Skeletal muscle satellite cell (primary cell): Measurements from ENCODE around the gene GALNT9.

ENCODE experiments used
- H3K27me3 ChIP-seq: 2 replicates; pipeline ENCODE4 v1.7.0; 2013; ENCODE audit warnings: low read length; ENCODE audit not compliant: control insufficient read depth, insufficient read depth
- H3K36me3 ChIP-seq: 2 replicates; pipeline ENCODE4 v1.7.0; 2013; ENCODE audit warnings: mild to moderate bottlenecking, control low read depth, low read length; ENCODE audit not compliant: insufficient read depth
- H3K4me1 ChIP-seq: 2 replicates; pipeline ENCODE4 v1.7.0; 2013; ENCODE audit warnings: low read length; ENCODE audit not compliant: control insufficient read depth, insufficient read depth
- H3K4me2 ChIP-seq: 2 replicates; pipeline ENCODE4 v1.7.0; 2013; ENCODE audit warnings: mild to moderate bottlenecking, low read length
- H3K4me3 ChIP-seq: 2 replicates; pipeline ENCODE4 v1.7.0; 2013; ENCODE audit warnings: low read length
- H3K9ac ChIP-seq: 2 replicates; pipeline ENCODE4 v1.7.0; 2013; ENCODE audit warnings: mild to moderate bottlenecking, low read depth, low read length, moderate library complexity
- H3K9me3 ChIP-seq: replicated peaks from 2 replicates; pipeline ENCODE4 v1.7.0; 2013; ENCODE audit warnings: mild to moderate bottlenecking, control low read depth, low read length

The GALNT9 gene

DNA sequence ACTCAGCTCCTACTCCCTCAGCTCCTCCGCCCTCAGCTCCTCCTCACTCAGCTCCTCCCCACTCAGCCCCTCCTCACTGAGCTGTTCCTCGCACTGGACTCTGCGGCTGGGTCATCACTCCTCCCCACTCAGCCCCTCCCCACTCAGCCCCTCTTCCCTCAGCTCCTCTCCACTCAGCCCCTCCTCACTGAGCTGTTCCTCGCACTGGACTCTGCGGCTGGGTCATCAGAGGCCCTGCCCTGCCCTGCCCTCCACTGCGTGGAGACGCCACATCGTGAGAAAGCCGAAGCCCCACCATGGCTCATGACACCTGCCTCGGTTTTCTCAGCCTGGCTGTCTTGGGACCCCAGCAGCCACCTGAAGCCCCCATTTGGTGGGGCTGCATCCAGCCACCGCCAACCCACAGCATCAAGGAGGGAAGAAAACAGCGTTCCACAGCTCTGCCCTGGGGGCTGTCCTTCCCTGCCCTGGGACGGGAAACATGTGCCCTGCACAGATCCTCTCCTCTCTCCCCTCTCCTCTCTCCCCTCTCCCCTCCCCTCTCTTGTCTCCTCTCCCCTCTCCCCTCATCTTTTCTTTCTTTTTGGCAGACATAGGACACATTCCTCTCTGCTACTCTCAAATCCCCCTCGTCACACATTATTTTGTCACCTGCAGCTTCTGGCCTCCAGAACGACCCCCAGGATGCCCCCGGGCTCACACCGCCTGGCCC is 167.4 kb downstream of the GALNT9 start:
- Histone ChIP-seq H3K36me3 (peaks cover 1% of the 10 kb centered on the region), H3K9me3 (no peaks in the 10 kb centered on the region), H3K27me3 (no peaks in the 10 kb centered on the region), H3K4me1 (peaks cover 16% of the 10 kb centered on the region), H3K4me2 (peak overlapping the region; percentile 77), H3K9ac (peak overlapping the region; percentile 34), H3K4me3 (peak overlapping the region; percentile 48)

DNA sequence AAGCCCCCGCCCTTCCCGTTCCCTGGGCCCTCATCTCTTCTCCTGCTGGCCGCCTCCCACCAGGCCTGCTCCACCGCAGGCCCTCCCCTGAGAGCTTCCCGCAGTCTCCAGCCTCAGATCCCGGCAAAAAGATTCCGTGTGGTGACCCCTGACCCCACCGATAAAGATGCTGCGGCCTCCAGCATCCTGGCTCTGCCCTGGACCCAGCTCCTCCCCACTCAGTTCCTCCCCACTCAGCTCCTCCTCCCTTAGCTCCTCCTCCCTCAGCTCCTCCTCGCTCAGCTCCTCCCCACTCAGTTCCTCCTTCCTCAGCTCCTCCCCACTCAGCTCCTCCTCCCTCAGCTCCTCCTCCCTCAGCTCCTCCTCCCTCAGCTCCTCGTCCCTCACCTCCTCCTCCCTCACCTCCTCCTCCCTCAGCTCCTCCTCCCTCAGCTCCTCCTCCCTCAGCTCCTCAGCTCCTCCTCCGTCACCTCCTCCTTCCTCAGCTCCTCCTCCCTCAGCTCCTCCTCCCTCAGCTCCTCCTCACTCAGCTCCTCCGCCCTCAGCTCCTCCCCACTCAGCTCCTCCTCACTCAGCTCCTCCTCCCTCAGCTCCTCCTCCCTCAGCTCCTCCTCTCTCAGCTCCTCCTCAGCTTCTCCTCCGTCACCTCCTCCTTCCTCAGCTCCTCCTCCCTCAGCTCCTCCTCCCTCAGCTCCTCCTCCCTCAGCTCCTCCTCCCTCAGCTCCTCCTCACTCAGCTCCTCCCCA is 168.2 kb downstream of the GALNT9 start:
- no peaks in the 10 kb centered on the region for H3K9me3 ChIP-seq
- H3K4me3 ChIP-seq, result no peak overlapping the region
- H3K27me3 ChIP-seq, result no peaks in the 10 kb centered on the region
- H3K9ac ChIP-seq, result no peak overlapping the region
- no peak overlapping the region for H3K4me2 ChIP-seq
- peaks cover 2% of the 10 kb centered on the region for H3K36me3 ChIP-seq
- H3K4me1 ChIP-seq, result peaks cover 16% of the 10 kb centered on the region

- H3K9me3 ChIP-seq, result no peaks in the 10 kb centered on the region
- H3K4me1 ChIP-seq, result peaks cover 16% of the 10 kb centered on the region
- no peaks in the 10 kb centered on the region for H3K27me3 ChIP-seq
- no peak overlapping the region for H3K9ac ChIP-seq
- peaks cover 2% of the 10 kb centered on the region for H3K36me3 ChIP-seq
- no peak overlapping the region for H3K4me2 ChIP-seq
- H3K4me3 ChIP-seq, result no peak overlapping the region
Measured at GRCh38 chr12:132160601-132161035, 168.8 kb downstream of the GALNT9 start.

DNA sequence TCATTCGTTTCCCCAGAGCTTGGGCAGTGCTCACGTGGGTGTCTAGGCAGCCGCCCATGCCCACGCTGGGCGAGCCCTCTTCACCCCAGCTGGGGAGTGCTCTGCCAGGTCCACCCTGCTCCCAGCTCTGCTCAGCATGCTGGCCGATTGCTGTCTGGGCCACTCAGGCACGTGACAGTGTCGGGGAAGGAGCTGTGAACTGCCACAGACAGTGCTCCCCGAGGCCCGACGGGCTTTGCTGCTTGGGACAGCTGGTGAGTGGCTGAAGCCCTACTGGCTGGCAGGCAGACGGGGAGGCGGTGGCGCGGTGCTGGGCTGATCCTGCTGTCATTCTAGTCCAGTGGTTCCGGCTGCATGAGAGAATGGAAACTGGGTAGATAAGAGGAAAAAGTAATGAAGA is 169.4 kb downstream of the GALNT9 start:
- Histone ChIP-seq H3K9ac (no peak overlapping the region), H3K4me3 (no peak overlapping the region), H3K36me3 (peaks cover 2% of the 10 kb centered on the region), H3K4me1 (peaks cover 16% of the 10 kb centered on the region), H3K27me3 (no peaks in the 10 kb centered on the region), H3K4me2 (no peak overlapping the region), H3K9me3 (no peaks in the 10 kb centered on the region)

DNA sequence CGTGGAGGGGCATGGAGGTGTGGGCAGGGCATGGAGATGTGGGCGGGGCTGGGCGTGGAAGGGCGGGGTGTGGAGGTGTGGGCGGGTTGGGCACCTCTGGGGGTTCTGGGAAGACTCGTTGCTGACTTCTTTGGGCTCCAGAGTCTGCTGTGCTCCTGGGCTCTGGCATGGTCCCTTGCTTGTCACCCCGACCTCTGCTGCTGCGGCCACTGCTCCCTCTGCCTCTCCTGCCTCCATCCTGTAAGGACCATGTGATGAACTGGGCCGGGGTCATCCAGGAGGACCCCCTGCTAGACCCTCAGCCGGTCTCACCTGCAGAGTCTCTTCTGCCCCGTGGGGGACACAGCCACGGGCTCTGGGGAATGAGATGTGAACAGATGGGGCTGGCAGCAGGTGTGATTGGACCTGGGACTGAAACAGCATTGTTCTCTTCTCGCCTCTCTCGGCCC is 169.8 kb downstream of the GALNT9 start:
- Histone ChIP-seq H3K4me3 (no peak overlapping the region), H3K36me3 (peaks cover 2% of the 10 kb centered on the region), H3K4me2 (no peak overlapping the region), H3K27me3 (no peaks in the 10 kb centered on the region), H3K9me3 (no peaks in the 10 kb centered on the region), H3K4me1 (peaks cover 16% of the 10 kb centered on the region), H3K9ac (no peak overlapping the region)

DNA sequence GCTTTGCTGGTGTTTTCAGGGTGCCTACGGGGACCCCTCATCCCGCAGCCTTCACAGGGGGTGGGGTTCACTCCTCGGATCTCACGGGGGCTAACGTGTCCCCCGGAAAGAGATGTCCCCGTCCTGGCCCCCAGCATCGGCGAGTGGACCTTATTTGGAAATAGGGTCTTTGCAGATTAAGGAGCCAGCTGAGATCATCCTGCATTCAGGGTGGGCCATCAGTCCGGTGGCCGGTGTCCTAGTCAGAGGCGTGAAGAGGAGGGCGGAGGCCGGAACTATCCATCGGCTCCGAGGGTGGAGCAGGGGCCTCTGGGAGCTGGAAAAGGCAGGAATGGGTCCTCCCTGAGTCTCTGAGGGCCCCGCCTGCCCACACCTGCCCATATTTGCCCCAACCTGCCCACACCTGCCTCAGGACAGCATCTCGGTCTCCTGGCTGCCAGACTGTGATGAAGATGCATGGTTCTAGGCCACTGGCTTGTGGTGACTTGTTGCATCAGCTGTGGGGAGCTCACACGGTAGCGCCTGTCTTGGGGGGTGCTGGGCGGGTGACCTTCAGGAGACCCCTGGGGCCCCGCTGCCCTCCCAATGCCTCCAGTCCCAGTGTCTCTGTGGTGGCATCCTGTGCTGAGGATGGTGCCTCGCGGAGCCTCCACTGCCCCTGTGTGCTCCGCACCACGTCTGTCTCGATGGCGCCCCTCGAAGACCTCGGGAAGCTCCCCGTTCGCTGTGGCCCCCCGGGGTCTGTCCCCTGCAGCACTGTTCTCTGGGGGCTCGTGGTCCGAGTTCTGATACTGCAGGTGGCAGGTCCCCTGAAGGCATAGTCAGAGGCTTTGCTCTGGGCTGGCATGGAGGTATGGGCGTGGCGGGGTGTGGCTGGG is 170.5 kb downstream of the GALNT9 start:
- Histone ChIP-seq H3K4me1 (peaks cover 16% of the 10 kb centered on the region), H3K9ac (no peak overlapping the region), H3K27me3 (no peaks in the 10 kb centered on the region), H3K9me3 (no peaks in the 10 kb centered on the region), H3K36me3 (peaks cover 2% of the 10 kb centered on the region), H3K4me2 (no peak overlapping the region), H3K4me3 (no peak overlapping the region)

DNA sequence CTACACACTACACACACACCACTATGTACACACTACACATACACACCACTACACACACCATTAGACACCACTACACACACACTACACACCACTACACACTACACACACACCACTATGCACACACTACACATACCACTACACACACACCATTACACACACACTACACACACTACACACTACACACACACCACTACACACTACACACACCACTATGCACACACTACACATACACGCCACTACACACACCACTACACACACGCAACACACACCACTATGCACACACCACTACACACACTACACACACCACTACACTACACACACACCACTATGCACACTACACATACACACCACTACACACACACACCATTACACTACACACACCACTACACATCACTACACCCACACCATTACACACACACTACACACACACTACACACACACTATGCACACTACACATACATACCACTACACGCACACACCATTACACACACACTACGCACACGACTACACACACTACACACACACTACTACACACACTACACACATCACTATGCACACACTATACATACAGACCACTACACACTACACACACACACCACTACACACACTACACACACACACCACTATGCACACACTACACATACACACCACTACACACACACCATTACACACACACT is 171.5 kb downstream of the GALNT9 start:
- Histone ChIP-seq H3K9ac (no peak overlapping the region), H3K9me3 (no peaks in the 10 kb centered on the region), H3K4me2 (no peak overlapping the region), H3K36me3 (peaks cover 2% of the 10 kb centered on the region), H3K4me1 (peaks cover 11% of the 10 kb centered on the region), H3K27me3 (no peaks in the 10 kb centered on the region), H3K4me3 (no peak overlapping the region)

GRCh38 chr12:132156573-132157325 is 172.6 kb downstream of the GALNT9 start:
- no peaks in the 10 kb centered on the region for H3K4me1 ChIP-seq
- H3K9me3 ChIP-seq, result no peaks in the 10 kb centered on the region
- no peak overlapping the region for H3K9ac ChIP-seq
- H3K27me3 ChIP-seq, result no peaks in the 10 kb centered on the region
- no peak overlapping the region for H3K4me3 ChIP-seq
- peaks cover 8% of the 10 kb centered on the region for H3K36me3 ChIP-seq
- no peak overlapping the region for H3K4me2 ChIP-seq

DNA sequence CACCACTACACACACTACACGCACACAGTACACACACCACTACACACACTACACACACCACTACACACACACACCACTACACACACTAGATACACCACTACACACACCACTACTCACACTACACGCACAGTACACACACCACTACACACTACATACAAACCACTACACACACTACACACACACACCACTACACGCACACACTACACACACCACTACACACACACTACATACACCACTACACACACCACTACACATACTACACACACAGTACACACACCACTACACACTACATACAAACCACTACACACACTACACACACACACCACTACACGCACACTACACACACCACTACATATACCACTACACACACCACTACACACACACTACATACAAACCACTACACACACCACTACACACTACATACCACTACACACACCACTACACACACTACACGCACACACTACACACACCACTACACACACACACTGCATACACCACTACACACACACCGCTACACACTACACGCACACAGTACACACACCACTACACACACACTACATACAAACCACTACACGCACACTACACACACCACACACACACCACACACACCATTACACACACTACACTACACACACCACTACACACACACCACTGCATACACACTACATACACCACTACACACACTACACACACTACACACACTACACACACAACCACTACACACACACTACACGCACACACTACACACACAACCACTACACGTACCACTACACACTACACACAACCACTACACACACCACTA is 173.4 kb downstream of the GALNT9 start:
- Histone ChIP-seq H3K9ac (no peak overlapping the region), H3K9me3 (no peaks in the 10 kb centered on the region), H3K4me3 (no peak overlapping the region), H3K27me3 (no peaks in the 10 kb centered on the region), H3K36me3 (peaks cover 8% of the 10 kb centered on the region), H3K4me2 (no peak overlapping the region), H3K4me1 (no peaks in the 10 kb centered on the region)
